ENCODE data around the gene ABCF1.
A peak's percentile ranks its signal among the peaks of the same experiment; 100 is the strongest.

ABCF1 gene

DNA sequence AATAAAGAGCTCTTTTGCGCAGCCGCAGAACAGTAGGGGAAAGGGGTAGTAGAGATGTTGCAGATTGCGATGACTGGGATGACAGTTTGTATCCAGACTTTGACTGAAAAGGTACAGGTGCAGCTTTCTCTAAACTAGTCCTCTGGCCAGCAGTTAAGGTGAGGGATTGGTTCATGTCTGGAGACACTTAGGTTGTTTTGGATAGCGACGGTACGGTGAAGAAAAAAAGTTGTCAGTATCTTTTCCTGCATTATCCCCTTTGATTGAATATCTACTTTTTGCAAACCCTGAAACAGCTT is 13.6 kb upstream of the ABCF1 start:
- peak in 1 of 2 donors; percentile 19 for DNase-seq (ENCODE audit: low read depth in 2 of 2)

- no peak for DNase-seq (ENCODE audit: low read depth in 2 of 2)
These were observed 10.3 kb upstream of the ABCF1 start for GRCh38 chr6:30560930-30561329.

DNA sequence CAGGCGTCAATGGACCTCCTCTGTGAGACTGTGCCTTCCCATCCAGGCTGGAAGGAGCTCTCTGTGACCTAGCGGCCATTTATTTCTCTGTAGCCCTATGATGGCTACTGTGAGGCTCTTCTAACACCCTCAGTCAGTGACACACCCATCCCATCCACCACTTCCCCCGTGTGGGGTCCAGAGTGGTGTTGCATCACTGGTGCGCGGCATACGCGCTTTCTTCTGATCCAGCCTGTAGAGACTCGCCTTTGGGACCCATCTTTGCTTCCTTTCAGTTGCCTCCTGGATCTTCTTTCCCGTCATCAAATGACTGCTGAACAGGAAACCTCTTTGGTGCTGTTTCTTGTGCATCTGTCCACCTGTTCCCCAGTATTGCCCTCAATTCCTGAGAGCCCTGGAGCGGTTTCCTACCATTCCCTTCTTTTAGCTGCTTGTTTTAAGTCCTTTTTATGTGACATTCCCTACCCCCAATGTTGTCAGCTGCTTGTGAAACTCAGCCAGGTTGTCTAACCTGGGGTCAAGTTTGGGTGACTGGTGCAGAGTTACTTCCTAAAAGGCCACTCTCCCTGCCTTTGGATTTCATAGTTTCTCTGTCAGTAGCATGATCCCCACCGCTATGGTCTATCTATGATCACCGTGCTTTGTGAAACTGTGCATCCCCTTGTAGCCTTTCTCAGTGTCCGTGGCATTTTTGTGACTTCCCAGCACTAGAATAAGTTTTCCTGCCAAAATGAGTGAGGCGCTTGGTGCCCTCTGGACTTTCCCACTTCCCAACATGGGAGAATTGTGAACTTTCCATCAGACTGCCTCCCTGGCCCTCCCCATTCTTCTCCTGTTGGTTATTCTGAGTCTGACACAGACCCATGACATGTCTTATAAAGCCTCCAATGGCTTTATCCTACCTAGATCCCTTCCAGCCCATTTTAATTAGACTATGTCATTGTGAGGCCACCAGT is 8.5 kb upstream of the ABCF1 start:
- DNase-seq (ENCODE audit: low read depth in 2 of 2) = no peak

DNA sequence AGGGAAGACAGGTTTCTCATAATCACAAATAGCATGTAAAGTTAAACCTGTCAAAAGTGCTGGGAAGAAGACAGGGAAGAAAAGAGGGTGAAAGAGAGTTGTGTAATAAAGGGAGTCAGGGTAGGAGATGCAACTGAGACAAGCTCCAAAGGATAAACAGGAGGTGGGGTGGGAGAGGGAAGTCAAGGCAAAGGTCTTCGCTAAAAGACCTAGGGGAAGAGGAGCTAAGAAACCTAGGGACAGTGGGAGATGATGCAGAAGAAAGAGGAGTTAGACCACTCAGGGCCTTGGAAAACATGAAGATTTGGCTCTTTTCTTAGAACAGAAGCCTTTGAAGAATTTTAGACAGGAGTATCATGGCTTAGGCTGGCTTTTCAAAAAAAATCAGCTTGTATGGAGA is 7.1 kb upstream of the ABCF1 start:
- no peak for DNase-seq (ENCODE audit: low read depth in 2 of 2)

GRCh38 chr6:30565772-30566171 is 5.5 kb upstream of the ABCF1 start:
- DNase-seq (ENCODE audit: low read depth in 2 of 2) = no peak

DNA sequence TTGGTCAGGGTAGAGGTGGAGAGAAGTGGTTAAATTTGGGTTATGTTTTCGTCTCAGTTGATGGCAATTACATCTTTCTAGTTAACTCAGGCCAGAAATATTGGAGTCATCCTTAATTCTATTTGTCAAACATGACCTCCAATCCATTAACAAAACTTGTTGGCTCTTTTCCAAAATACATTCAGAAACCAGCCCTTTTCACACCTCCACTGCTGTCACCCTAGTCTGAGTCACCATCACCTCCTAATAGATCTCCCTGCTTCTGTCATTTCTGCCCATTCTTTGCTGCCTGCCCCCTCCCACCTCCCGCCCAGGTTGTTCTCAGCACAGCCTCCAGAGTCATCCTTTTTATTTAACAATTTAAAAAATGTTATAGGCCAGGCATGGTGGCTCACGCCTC is 3.0 kb upstream of the ABCF1 start:
- peak; percentile 25 to 27 for DNase-seq (ENCODE audit: low read depth in 2 of 2)

DNA sequence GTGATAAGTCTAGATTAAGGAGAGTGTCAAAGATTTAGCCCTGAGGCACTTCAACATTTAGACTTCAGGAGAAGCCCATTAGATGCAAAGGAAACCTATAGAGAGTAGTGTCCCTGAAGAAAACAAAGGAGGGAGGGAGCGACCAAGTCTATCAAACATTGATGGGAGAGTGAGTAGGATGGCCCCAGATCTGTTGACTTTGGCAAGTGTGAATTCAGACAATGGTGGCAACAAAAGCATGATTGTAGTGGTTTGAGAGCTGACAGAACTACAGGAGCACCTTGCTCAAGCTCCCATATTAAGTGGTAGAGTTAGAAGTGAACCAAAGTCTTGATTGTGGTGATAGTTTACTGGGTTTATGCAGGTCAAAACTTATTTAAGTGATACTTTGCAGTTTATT is 979 bp upstream of the ABCF1 start:
- DNase-seq (ENCODE audit: low read depth in 2 of 2) = no peak

DNA sequence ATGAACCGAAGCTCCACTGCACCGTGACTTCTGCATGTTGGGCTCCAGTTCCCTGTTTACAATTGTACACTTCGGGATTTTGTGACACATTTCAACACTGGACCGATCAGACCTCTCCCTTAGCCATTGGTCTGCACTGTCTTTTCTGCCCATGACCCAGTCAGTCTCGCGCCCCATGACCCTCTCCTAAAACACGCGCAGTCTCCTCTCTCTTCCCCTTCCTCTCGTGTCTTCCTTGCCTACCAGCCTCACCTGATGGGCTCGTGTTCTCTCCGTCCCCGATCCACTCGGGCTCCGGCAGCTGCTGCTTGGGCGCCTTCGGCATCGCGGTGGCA is 535 bp upstream of the ABCF1 start:
- DNase-seq (ENCODE audit: low read depth in 2 of 2) = no peak

- no peak for DNase-seq (ENCODE audit: low read depth in 2 of 2)
These were observed 480 bp downstream of the ABCF1 start for GRCh38 chr6:30571762-30572082.

DNA sequence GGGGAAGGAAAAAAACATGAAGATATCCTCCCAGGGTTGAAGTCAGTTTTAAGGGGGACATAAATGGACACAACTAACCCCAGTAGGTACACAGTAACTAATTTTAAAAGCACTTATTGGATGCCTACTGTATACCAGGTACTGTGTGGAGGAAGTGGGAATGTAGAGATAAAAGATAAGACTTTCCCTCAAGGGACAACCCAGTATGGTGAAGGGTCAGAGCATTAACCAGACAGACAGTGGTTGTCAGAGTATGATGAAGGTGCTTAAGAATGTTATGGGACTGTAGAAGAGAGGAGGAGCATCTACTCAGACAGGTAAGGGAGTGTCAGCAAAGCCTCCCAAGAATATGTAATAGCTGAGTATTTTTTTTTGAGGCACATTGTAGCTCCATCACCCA is 906 bp downstream of the ABCF1 start:
- no peak for DNase-seq (ENCODE audit: low read depth in 2 of 2)

DNA sequence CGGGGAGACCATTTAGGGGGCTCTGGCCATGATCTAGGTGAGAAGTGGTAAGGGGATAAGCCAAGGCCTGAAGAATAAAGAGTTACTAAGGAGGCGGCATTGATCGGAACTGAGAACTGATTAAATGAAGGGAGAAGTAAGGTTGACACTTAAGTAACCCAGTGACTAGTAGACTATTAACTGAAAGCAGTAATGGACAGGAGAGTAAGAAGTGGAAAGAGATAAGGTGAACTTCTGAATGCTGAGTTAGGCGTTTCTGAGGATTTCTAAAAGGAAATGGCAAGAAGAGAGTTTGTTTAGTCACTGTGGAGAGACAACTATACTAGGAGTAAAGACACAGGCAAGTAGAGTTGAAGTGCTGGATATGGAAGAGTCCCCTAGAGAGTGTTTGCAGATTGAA is 1.9 kb downstream of the ABCF1 start:
- no peak for DNase-seq (ENCODE audit: low read depth in 2 of 2)

GRCh38 chr6:30578051-30578450 is 6.8 kb downstream of the ABCF1 start:
- DNase-seq (ENCODE audit: low read depth in 2 of 2) = no peak

DNA sequence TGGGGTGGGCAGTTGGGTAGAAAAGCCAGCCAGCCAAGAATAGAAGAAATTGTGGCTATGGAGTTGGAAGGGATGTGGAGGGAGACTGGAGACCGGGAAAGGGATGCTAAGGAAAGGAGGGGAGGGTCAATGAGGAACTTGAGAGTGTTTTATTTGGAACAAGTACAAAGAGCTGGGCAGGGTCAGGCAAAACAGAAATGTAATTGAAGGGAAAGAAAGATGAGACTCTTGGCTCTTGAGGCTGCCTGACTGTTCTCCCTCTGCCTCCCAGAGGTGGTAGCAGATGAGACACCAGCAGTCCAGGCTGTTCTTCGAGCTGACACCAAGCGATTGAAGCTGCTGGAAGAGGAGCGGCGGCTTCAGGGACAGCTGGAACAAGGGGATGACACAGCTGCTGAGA is 12.7 kb downstream of the ABCF1 start:
- DNase-seq (ENCODE audit: low read depth in 2 of 2) = no peak

- no peak for DNase-seq (ENCODE audit: low read depth in 2 of 2)
These were observed 18.6 kb downstream of the ABCF1 start for GRCh38 chr6:30589754-30590358.

DNA sequence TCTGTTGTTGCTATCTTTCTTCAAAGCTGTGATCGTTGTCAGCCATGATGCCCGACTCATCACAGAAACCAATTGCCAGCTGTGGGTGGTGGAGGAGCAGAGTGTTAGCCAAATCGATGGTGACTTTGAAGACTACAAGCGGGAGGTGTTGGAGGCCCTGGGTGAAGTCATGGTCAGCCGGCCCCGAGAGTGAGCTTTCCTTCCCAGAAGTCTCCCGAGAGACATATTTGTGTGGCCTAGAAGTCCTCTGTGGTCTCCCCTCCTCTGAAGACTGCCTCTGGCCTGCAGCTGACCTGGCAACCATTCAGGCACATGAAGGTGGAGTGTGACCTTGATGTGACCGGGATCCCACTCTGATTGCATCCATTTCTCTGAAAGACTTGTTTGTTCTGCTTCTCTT is 19.3 kb downstream of the ABCF1 start:
- no peak for DNase-seq (ENCODE audit: low read depth in 2 of 2)

- DNase-seq (ENCODE audit: low read depth in 2 of 2) = no peak
These were observed 19.8 kb downstream of the ABCF1 start for GRCh38 chr6:30591008-30591407.

DNA sequence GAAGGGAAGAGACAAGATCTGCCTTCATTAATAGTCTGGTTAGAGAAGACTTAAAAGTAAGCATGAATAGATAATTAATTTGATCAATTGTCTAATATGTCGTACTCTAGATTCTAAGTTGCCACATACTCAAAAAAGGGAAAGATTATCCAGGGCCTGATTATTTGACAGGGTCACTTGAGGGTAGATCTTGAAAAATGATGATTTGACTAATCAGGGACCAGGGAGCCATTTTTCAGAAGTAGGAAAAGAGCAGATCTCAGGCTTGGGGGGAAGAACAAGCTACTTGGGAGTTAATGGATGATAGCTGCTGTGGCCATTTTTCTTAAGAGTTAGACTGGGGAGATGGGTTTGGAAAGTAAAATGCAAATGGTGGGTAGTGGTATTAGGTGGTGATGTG is 21.0 kb downstream of the ABCF1 start:
- no peak for DNase-seq (ENCODE audit: low read depth in 2 of 2)

- DNase-seq (ENCODE audit: low read depth in 2 of 2) = peak; percentile 45 to 56
These were observed 26.3 kb downstream of the ABCF1 start for GRCh38 chr6:30597315-30598144.

GRCh38 chr6:30598912-30599624 is 27.8 kb downstream of the ABCF1 start:
- DNase-seq (ENCODE audit: low read depth in 2 of 2) = no peak

DNA sequence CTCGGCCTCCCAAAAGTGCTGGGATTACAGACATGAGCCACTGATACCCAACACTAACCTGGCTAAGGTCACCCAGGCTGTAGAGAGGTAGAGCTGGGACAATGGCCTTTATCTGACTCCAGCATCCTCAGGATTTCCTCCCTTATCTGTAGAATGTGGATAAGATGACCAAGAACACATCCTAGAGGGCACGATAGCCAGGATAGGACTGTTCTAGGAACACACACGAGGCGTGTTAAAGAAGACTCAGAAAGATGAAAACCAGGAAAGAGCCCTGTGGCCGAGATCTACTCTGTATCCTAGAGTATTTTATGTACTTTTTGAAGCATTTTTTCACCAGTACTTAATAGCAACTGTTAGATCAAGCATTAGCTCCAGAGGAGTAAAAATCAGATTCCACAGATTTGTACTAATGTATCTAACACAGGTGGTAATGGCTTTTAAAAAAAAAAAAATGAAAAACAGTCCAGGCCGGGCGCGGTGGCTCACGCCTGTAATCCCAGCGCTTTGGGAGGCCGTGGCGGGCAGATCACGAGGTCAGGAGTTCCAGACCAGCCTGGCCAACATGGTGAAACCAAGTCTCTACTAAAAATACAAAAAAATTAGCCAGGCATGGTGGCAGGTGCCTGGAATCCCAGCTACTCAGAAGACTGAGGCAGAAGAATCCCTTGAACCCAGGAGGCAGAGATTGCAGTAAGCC is 28.5 kb downstream of the ABCF1 start:
- DNase-seq (ENCODE audit: low read depth in 2 of 2) = no peak

- DNase-seq (ENCODE audit: low read depth in 2 of 2) = no peak
These were observed 29.3 kb downstream of the ABCF1 start for GRCh38 chr6:30600451-30600961.

DNA sequence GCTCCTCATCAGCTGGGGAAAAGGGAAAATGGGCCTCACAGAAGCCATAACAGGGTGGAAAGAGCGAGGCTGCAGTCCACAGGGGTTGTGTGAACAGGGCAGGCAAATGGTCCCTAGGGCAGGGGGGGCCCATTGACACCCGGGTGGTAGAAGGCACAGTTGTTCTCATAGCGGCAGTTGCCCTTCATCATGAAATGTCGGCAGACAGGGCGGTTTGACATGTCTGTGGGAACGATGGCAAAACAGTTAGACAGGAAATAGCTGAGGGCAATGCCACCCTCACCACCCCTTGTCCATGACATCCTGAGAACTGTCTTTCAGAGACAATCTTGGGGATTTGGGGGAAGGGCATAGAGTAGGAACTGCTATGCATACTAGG is 30.2 kb downstream of the ABCF1 start:
- no peak for DNase-seq (ENCODE audit: low read depth in 2 of 2)

Measured in stimulated activated CD8-positive, alpha-beta memory T cell treated with anti-CD3 and anti-CD28 coated beads, Interleukin-15, amount 100 ng/mL, for 48 hours (primary cell).